22Rv1 (cell line): ENCODE data around the gene IFTAP.

Experiments used
- H3K27ac ChIP-seq: fragments of 450-650 bp; 2 replicates; pipeline ENCODE4 v1.5.1; 2017
- ZFX ChIP-seq: fragments of 450-650 bp; IDR thresholded peaks from 2 replicates; pipeline ENCODE4 v1.6.1; 2017; ENCODE audit warnings: antibody characterized with exemption, borderline replicate concordance
- TF ChIP-seq, protein P1 (sequence below): fragments of 450-650 bp; IDR thresholded peaks from 2 replicates; pipeline ENCODE4 v1.5.1; 2017; ENCODE audit warnings: mild to moderate bottlenecking

The IFTAP gene, protein sequence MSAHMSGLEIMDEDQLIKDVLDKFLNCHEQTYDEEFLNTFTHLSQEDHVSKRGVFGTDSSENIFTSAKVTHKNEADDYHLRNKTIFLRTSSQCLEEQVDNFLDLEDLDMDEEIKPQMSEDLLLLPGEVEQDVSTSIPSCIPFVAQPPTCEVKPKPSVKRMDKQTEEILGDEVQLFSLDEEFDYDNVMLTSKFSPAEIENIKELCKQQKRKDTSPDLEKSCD

DNA sequence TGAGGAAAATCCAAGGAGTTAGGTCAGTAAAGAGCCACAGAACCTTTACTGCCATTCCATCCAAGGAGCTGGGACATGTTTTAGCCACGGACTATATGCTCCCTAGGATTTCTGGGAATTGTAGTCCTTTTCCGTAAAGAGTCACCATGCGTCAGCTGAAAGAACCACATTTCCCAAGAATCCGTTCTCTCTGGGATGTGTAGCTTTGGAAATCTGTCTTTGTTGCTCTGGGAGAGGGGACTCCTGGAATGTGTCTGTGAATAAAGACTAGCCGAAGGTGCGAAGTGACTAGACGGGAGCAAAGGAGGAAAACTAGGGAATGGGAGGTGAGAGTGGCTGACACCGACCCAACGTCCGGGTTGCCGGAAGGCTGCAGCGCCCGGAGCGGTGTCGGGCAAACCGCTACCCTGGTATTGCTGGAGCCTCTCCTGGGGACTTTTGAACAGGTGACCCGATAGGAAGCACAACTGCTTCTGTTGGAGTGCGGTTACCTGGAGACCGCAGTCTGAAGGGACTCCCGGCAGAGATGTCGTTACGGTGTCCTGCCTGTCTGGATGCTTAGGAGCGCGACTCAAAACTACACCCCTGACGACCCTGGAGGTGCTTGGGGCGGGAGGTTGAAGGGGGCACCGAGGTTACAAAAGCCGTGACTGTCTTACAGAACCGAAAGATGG lies at the start of gene IFTAP:
TSS of gene IFTAP (plus strand) at position 187 of the 674 bp plus-strand sequence. CDS start 15,602 bp downstream, outside the sequence.
- peak within 1 kb of the TSS; percentile 48 for H3K27ac ChIP-seq
- TF ChIP-seq, protein P1, sequence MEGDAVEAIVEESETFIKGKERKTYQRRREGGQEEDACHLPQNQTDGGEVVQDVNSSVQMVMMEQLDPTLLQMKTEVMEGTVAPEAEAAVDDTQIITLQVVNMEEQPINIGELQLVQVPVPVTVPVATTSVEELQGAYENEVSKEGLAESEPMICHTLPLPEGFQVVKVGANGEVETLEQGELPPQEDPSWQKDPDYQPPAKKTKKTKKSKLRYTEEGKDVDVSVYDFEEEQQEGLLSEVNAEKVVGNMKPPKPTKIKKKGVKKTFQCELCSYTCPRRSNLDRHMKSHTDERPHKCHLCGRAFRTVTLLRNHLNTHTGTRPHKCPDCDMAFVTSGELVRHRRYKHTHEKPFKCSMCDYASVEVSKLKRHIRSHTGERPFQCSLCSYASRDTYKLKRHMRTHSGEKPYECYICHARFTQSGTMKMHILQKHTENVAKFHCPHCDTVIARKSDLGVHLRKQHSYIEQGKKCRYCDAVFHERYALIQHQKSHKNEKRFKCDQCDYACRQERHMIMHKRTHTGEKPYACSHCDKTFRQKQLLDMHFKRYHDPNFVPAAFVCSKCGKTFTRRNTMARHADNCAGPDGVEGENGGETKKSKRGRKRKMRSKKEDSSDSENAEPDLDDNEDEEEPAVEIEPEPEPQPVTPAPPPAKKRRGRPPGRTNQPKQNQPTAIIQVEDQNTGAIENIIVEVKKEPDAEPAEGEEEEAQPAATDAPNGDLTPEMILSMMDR, result no peak
- no peak for TF ChIP-seq ZFX

DNA sequence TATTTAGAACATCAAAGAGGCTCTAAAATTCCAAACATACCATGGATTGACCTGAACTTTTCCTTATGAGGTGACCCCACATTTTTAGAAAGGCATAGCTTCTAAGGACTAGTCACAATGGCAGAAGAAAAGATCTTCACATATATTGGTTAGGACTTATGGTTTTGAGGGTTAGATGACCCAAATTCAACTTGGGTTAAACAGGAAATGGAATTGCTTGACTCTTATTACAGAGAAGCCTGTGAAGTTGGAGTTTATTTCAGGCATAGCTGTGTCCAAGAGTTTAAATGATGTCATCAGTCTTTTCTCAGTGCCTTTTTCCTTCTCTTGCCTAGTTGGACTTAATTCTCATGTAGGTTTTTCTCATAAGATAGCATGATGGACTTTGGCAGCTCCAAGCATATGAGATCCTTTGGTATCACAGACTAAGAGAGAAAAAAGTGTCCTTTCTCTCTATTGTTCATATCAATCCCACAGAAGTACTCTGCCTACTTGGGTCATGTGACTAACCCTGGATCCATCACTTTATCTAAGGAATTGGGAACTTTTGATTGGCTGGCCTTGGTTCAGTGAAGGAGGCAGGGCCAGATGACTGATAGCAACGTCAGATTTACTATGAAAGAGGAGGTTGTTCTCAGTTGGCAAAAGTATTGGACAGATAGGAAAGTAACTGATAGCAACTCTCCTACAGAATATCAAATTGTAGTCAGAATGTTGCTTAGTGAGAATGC lies 43.8 kb upstream of the IFTAP start:
- TF ChIP-seq, protein P1, result no peak
- TF ChIP-seq ZFX, result no peak
- H3K27ac ChIP-seq, result no peak overlapping the region

DNA sequence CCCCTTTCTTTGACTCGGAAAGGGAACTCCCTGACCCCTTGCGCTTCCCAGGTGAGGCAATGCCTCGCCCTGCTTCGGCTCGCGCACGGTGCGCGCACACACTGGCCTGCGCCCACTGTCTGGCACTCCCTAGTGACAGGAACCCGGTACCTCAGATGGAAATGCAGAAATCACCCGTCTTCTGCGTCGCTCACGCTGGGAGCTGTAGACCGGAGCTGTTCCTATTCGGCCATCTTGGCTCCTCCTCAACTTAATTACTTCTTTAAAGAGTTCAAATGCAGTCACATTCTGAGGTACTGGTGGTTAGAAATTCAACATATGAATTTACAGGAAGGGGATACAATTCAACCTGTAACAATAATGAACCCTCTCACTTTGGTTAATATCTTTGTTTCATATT lies 36.9 kb upstream of the IFTAP start:
- H3K27ac ChIP-seq, result peak overlapping the region; percentile 71
- TF ChIP-seq, protein P1, result 0 out of 2 replicates have a peak, but pooled peaks have one; percentile 5

DNA sequence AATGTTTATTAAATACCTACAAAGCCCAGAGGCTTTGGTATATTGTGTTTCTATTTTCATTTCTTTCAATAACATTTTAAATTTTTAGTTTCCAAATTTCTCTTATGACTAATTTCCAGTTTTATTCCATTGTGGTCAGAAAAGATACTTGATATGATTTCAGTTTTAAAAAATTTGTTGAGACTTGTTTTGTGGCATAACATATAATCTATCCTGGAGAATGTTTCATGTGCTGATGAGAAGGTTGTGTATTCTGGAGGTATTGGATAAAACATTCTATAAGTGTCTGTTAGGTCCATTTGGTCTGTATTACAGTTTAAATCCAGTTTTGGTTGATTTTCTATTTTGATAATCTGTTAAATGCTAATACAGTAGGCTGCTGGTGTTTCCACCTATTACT lies 36.3 kb upstream of the IFTAP start:
- TF ChIP-seq ZFX, result no peak
- TF ChIP-seq, protein P1, result no peak
- peak overlapping the region; percentile 71 for H3K27ac ChIP-seq

DNA sequence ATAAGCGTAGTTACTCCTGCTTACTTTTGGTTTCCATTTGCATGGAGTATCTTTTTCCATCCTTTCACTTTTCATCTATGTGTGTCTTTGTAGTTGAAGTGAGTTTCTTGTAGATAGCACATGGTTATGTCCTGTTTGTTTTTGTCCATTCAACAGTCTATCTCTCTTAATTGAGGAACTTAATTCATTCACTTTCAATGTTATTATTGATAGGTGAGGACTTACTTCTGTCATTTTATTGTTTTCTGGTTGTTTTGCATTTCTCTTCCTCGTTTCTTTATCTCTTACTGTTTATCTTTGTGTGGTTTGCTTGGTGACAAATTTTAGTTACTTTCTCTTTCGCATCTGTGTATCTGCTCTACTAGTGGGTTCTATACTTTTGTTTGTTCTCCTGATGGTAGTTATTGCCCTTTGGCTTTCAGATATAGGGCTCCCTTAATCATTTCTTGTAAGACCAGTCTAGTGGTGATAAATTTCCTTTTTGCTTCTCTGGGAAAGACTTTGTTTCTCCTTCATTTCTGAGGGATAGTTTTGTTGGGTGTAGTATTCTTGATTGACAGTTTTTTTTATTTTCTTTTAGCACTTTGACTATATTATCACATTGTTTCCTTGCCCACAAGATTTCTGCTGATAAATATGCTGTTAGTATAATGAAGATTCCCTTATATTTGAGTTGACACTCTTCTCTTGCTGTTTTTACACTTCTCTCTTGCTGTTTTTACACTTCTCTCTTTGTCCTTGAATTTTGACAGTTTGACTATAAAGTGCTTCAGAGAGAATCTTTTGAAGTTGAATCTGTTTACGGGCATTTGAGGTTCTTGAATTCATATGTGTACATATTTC lies 35.5 kb upstream of the IFTAP start:
- no peak for TF ChIP-seq ZFX
- TF ChIP-seq, protein P1, result no peak
- no peak overlapping the region for H3K27ac ChIP-seq

DNA sequence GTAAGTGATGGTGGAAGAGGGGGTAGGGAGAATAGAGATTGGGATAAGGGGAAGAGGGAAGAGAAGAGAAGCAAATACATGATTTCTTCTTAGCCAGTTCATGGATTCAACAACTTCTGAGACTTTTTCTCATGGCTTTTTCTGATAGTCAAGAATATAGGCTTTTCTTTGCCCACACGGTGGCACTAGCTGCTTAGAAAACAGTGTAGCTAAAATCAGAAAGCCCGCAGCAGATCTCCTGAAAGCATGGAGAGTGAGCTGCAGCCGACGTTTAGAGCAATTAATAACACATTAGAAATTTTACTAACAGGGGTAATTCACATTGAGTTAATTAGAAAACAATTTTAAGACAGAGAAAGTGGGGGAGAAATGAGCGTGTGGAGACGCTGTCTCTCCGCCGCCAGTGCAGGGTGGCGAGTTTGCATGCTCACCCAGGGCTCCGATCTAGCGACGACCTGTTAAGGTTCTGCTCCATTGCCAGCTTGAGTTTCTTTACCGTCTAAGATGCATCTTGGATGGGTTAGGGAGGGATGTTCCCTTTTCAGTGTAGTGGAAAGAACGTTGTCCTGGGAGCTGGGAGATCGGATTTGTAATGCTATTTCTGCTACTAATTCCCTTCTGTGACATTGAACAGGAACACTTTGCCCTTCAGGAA lies 29.8 kb upstream of the IFTAP start:
- TF ChIP-seq, protein P1, result peak; percentile 77
- TF ChIP-seq ZFX, result no peak
- no peak overlapping the region for H3K27ac ChIP-seq
